K562 (cell line): ENCODE data around the gene RAP1A. TPM values are rescaled to one million over a fixed set of nuclear protein-coding genes. Genes with fewer than 3 reads are reported as not detected.

Experiments
- ELF1 ChIP-seq: fragments of 200-800 bp; sonication (Bioruptor generic); IDR thresholded peaks from 2 replicates; pipeline ENCODE4 v1.6.1; 2016; ENCODE audit warnings: missing genetic modification characterization, missing compliant biosample characterization
- JUN ChIP-seq, 2 experiments: sonication (generic) in 1 of 2; formaldehyde crosslinking in 1 of 2; IDR thresholded peaks; 2 replicates each; pipeline versions ENCODE4 v1.6.1 to v1.8.0; 2012 to 2022; ENCODE audit warnings: borderline replicate concordance in 2 of 2, mild to moderate bottlenecking in 2 of 2, improper control_type of control experiment in 1 of 2, low read depth in 1 of 2, low read length in 1 of 2, missing genetic modification reagents in 1 of 2
- PRPF4 ChIP-seq: fragments of 200-400 bp; formaldehyde crosslinking; IDR thresholded peaks from one replicate; pipeline ENCODE4 v1.6.1; 2017; ENCODE audit warnings: low read length, low read depth, mild to moderate bottlenecking; ENCODE audit not compliant: insufficient read depth, poor library complexity, severe bottlenecking
- polyA plus RNA-seq, 8 experiments: library from polyadenylated mRNA; depleted of rRNA in 4 of 8; stranded (reverse) in 5 of 8; unstranded in 3 of 8; fragments of >200 nt; fragmentation: Nextera tagmentation in 2 of 8; fragmentation: Illumina TruSeq in 1 of 8; extraction: Ambion mirVana in 2 of 8; extraction: Trizol in 1 of 8; gene quantifications; 2 replicates each; pipeline versions ENCODE4 v1.2.1 to v1.2.3, GENCODE V29; 2011 to 2014; ENCODE audit warnings: inconsistent platforms in 1 of 8, missing spikeins in 1 of 8
- total RNA-seq, 7 experiments: library from RNA; depleted of rRNA in 6 of 7; stranded (reverse); fragments of >200 nt in 6 of 7; fragmentation: Illumina TruSeq in 2 of 7; extraction: Trizol in 2 of 7; gene quantifications; 2 replicates each; pipeline versions ENCODE4 v1.2.1 to v1.2.3, GENCODE V29; 2011 to 2021; ENCODE audit warnings: low replicate concordance in 1 of 7
- TF ChIP-seq, protein P1 (sequence below): sonication (generic); formaldehyde crosslinking; IDR thresholded peaks from 2 replicates; pipeline ENCODE4 v1.8.0; 2022; ENCODE audit warnings: missing genetic modification reagents, mild to moderate bottlenecking, borderline replicate concordance
- TF ChIP-seq, protein P2 (sequence below): fragments of 450-650 bp; IDR thresholded peaks from 2 replicates; pipeline ENCODE4 v1.6.1; 2016; ENCODE audit warnings: missing biosample characterization, missing genetic modification characterization
- TF ChIP-seq, protein P3 (sequence below): sonication (generic); formaldehyde crosslinking; IDR thresholded peaks from 2 replicates; pipeline ENCODE4 v1.8.1; 2023; ENCODE audit warnings: missing genetic modification reagents, mild to moderate bottlenecking, borderline replicate concordance
- TF ChIP-seq, protein P4 (sequence below): fragments of 450-650 bp; formaldehyde crosslinking; IDR thresholded peaks from 2 replicates; pipeline ENCODE4 v1.4.0; 2020; ENCODE audit warnings: mild to moderate bottlenecking
- TF ChIP-seq, protein P5 (sequence below): fragments of 450-650 bp; IDR thresholded peaks from 2 replicates; pipeline ENCODE4 v1.7.1; 2018; ENCODE audit warnings: mild to moderate bottlenecking, low read depth; ENCODE audit not compliant: partially characterized antibody
- TF ChIP-seq, protein P6 (sequence below), 2 experiments: fragments of 450-650 bp in 1 of 2; sonication (generic) in 1 of 2; formaldehyde crosslinking in 1 of 2; IDR thresholded peaks in 1 of 2; conservative IDR thresholded peaks in 1 of 2; 2 replicates each; pipeline versions ENCODE4 v1.6.1 to v1.8.1; 2016 to 2023; ENCODE audit warnings: mild to moderate bottlenecking in 2 of 2, moderate library complexity in 2 of 2, inconsistent platforms in 1 of 2, missing genetic modification reagents in 1 of 2

Gene RAP1A
- total and polyA plus RNA-seq, 9 of the 15 experiments (the other 6 are each of a cell fraction or from before 2014, with no cell fraction given): 13.4 to 86.2 (median 32.5) TPM

DNA sequence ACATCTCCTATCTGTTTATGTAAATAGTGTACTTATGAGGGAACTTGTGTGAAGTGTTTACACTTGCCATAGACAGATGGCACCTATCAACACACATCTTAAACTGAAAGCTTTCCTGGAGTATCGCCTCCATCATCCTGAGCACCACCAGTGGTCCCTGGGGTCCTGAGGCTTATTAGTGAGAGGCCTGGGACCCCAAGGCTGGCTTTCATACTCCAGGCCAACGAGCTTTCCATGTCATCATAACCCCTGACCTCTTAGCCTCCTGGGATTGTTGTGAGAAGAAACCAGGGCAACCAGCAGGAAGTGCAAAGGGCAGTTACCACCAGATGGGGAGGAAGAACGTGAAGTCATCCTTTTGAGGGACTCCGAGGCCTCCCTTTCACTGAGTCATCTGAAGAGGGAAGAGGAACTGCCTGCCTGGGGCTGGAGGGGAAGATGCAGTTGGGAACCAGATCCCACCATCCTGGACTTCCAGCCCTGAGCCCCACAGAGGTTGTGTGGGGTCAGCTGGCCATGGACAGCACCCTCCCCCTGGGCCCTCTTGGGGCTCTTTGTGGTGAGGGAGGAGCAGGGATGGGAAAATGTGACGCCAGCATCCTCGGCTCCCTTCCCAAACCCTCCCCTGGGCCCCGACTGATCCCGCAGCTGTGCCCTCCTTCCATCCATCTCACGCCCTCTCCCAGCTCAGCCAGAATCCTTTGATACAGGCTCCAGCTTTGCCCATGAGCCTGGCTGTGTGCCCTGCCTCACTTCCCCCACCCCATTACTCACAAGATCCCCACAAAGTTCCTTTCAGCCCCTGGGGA lies 113.8 kb downstream of the RAP1A start (continued):
- TF ChIP-seq, protein P1, sequence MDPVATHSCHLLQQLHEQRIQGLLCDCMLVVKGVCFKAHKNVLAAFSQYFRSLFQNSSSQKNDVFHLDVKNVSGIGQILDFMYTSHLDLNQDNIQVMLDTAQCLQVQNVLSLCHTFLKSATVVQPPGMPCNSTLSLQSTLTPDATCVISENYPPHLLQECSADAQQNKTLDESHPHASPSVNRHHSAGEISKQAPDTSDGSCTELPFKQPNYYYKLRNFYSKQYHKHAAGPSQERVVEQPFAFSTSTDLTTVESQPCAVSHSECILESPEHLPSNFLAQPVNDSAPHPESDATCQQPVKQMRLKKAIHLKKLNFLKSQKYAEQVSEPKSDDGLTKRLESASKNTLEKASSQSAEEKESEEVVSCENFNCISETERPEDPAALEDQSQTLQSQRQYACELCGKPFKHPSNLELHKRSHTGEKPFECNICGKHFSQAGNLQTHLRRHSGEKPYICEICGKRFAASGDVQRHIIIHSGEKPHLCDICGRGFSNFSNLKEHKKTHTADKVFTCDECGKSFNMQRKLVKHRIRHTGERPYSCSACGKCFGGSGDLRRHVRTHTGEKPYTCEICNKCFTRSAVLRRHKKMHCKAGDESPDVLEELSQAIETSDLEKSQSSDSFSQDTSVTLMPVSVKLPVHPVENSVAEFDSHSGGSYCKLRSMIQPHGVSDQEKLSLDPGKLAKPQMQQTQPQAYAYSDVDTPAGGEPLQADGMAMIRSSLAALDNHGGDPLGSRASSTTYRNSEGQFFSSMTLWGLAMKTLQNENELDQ: no peak
- TF ChIP-seq, protein P2, sequence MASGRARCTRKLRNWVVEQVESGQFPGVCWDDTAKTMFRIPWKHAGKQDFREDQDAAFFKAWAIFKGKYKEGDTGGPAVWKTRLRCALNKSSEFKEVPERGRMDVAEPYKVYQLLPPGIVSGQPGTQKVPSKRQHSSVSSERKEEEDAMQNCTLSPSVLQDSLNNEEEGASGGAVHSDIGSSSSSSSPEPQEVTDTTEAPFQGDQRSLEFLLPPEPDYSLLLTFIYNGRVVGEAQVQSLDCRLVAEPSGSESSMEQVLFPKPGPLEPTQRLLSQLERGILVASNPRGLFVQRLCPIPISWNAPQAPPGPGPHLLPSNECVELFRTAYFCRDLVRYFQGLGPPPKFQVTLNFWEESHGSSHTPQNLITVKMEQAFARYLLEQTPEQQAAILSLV: no peak
- TF ChIP-seq ELF1 (tag) (peak; percentile 62), JUN (IDR thresholded peaks at IDR 0.05; ENCODE audit: borderline replicate concordance, low read depth, low read length) (peak; percentile 86), JUN (CRISPR knock-in tag; IDR thresholded peaks at IDR 0.05; ENCODE audit: borderline replicate concordance) (no peak), PRPF4 (no peak)
- TF ChIP-seq, protein P3, sequence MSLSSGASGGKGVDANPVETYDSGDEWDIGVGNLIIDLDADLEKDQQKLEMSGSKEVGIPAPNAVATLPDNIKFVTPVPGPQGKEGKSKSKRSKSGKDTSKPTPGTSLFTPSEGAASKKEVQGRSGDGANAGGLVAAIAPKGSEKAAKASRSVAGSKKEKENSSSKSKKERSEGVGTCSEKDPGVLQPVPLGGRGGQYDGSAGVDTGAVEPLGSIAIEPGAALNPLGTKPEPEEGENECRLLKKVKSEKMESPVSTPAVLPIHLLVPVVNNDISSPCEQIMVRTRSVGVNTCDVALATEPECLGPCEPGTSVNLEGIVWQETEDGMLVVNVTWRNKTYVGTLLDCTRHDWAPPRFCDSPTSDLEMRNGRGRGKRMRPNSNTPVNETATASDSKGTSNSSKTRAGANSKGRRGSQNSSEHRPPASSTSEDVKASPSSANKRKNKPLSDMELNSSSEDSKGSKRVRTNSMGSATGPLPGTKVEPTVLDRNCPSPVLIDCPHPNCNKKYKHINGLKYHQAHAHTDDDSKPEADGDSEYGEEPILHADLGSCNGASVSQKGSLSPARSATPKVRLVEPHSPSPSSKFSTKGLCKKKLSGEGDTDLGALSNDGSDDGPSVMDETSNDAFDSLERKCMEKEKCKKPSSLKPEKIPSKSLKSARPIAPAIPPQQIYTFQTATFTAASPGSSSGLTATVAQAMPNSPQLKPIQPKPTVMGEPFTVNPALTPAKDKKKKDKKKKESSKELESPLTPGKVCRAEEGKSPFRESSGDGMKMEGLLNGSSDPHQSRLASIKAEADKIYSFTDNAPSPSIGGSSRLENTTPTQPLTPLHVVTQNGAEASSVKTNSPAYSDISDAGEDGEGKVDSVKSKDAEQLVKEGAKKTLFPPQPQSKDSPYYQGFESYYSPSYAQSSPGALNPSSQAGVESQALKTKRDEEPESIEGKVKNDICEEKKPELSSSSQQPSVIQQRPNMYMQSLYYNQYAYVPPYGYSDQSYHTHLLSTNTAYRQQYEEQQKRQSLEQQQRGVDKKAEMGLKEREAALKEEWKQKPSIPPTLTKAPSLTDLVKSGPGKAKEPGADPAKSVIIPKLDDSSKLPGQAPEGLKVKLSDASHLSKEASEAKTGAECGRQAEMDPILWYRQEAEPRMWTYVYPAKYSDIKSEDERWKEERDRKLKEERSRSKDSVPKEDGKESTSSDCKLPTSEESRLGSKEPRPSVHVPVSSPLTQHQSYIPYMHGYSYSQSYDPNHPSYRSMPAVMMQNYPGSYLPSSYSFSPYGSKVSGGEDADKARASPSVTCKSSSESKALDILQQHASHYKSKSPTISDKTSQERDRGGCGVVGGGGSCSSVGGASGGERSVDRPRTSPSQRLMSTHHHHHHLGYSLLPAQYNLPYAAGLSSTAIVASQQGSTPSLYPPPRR: no peak
- TF ChIP-seq, protein P4, sequence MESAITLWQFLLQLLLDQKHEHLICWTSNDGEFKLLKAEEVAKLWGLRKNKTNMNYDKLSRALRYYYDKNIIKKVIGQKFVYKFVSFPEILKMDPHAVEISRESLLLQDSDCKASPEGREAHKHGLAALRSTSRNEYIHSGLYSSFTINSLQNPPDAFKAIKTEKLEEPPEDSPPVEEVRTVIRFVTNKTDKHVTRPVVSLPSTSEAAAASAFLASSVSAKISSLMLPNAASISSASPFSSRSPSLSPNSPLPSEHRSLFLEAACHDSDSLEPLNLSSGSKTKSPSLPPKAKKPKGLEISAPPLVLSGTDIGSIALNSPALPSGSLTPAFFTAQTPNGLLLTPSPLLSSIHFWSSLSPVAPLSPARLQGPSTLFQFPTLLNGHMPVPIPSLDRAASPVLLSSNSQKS (CRISPR knock-in tag): no peak
- TF ChIP-seq, protein P5, sequence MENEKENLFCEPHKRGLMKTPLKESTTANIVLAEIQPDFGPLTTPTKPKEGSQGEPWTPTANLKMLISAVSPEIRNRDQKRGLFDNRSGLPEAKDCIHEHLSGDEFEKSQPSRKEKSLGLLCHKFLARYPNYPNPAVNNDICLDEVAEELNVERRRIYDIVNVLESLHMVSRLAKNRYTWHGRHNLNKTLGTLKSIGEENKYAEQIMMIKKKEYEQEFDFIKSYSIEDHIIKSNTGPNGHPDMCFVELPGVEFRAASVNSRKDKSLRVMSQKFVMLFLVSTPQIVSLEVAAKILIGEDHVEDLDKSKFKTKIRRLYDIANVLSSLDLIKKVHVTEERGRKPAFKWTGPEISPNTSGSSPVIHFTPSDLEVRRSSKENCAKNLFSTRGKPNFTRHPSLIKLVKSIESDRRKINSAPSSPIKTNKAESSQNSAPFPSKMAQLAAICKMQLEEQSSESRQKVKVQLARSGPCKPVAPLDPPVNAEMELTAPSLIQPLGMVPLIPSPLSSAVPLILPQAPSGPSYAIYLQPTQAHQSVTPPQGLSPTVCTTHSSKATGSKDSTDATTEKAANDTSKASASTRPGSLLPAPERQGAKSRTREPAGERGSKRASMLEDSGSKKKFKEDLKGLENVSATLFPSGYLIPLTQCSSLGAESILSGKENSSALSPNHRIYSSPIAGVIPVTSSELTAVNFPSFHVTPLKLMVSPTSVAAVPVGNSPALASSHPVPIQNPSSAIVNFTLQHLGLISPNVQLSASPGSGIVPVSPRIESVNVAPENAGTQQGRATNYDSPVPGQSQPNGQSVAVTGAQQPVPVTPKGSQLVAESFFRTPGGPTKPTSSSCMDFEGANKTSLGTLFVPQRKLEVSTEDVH: no peak
- TF ChIP-seq, protein P6, sequence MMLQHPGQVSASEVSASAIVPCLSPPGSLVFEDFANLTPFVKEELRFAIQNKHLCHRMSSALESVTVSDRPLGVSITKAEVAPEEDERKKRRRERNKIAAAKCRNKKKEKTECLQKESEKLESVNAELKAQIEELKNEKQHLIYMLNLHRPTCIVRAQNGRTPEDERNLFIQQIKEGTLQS (IDR thresholded peaks at IDR 0.05): peak; percentile 85
- TF ChIP-seq, protein P6 (CRISPR knock-in tag; conservative IDR thresholded peaks at IDR 0.05): no peak
